Stimulated activated CD4-positive, alpha-beta T cell treated with anti-CD3 and anti-CD28 coated beads, TNF-alpha, amount 100 ng/mL, for 48 hours (primary cell): ENCODE measurements around the gene IDH3B.
"Not testable (repeated sequence)": the region's sequence is repeated elsewhere in the genome, so short reads cannot be mapped to it uniquely, and the experiment has no call there.

ENCODE experiments used
- DNase-seq, 3 donors: peaks; one replicate each; pipeline ENCODE4 v3.0.0-alpha.2; 2020; ENCODE audit warnings: low read depth in 3 of 3

Gene IDH3B

DNA sequence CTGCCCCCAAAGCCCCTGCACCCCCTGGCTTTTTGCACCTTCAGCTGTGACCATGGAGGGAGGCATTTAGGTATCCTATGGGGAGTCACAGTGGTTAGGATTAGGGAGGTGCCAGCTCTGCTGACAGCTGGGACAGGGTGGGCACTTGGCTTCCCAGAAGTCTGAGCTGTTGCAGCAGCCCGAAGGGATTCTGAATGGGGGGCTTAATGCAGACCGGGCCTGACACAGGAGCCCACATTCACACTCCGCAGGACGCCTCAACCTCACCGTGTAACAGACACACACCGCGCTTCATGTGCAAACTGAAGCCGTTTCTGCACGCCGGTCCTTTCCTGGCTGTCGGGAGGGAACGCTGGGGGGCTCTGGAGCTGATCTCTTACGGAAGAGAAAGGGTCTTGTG, 30.5 kb upstream of the IDH3B start:
- no peak for DNase-seq

DNA sequence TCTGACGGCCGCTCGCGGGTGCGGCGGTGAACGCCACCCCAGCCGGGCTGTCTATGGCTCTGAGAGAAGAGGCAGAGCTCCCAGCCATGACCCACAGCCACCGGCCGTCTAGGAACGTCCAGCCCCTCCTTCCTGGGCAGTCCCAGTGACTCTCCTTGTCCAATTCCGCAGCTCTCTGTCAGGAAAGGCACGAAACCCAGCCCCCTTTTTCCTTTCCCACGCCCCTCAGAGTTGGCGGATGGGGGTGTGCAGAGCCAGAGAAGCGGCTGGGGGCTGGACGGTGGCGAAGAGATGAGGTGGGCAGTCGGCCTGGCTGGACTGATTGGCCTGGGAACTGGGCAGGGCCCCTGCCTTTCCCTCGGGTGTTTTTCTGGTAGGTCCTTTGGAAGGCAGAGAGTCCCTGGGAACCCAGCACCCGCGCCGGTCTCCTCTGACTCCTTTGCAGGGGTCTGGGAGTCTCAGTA, 30.0 kb upstream of the IDH3B start:
- no peak for DNase-seq

DNA sequence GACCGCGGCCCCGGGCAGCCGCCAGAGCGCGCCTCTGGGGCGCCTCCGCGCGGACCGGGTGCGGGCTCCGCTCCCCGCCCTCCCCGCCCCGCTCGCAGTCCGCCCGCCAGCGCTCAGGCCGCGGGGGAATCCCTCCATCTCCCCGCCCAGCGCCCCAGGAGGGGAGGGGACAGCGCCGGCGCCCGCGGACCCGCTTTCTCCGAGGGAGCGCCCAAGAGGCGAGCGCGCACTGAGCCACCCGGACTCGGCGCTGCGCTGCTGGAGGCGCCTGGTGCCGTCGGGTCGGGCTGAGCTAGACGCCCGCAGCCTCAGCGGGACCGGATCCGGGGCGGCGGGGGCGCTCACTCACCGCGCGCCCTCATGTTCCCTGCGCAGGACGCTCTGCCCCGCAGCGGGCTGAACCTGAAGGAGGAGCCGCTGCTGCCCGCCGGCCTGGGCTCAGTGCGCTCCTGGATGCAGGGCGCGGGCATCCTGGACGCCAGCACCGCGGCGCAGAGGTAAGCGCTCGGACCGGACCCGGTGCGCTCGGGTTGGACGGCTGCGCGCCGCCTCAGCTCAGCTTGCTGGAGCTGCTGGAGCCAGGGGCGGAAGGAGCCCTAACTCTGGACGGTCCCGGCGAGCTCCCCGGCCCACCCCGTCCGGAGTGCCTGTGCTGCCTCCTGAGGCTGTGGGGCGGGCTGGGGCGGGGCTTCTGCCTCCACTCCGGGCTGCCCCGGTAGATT, 29.4 kb upstream of the IDH3B start:
- DNase-seq, result peak in 2 of 3 donors; percentile 3 to 13

DNA sequence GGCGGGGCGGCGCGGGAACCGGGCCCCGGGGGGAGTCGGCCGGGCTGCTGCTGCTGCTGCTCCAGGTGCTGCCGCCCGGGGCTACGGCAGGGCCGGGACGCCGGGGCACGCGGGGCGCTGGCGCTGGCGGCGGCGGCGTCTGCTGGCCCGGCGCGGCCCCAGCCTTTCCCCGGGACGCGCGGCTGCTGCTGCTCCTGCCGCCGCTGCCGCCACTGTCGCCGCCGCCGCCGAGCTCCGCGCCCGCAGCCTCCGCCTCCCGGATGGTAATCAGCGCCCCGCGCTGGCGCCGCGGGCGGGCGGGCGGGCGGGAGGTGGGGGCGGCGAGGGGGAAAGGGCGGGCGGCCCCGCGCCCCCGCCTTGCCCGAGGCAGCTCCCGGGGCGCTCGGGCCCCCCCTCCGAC, 28.9 kb upstream of the IDH3B start:
- no peak for DNase-seq

DNA sequence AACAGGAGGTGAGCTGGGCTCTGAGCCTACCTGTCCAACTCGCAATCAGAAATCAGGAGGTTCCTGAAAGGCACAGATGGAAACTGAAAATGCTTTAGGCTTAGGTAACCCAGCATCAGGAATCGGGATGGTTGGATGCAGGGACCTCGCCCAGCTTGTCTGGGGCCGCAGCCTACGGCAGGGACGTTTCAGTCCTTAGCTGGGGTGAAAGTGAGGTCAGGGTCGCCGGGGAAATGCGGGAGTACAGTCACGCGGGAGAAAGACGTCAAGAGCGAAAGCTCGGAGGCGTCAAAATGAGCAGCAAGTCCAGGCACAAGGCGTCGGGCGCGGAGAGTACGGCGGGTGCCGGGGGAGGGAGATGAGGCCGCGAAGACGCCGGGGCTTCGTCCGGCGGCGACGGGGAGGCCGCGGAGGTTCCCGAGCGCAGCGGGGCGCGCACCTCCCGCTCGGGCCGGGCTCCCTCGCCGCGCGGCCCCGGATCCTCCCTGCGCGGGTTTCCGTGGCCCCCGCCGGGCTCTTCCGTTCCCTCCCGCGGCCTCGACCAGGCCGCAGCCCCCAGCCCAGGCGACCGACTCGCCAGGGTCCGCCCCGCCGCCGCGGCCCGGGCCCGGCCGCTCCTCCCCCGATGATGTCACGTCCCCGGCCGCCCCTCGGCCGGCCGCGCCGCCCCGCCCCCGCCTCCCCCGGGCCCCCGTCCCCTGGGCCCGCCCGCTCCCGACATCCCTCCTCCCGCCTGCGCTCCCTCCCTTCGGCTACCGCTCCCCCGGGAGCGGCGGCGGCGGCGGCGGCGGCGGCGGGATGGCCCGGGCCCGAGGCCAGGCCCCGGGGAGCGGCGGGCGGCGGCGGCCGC, 28.2 kb upstream of the IDH3B start, which contains the start of gene EBF4:
EBF4 (plus strand) TSS at position 745 of the 850 bp plus-strand sequence. CDS start 866 bp downstream, outside the sequence.
- no peak for DNase-seq

DNA sequence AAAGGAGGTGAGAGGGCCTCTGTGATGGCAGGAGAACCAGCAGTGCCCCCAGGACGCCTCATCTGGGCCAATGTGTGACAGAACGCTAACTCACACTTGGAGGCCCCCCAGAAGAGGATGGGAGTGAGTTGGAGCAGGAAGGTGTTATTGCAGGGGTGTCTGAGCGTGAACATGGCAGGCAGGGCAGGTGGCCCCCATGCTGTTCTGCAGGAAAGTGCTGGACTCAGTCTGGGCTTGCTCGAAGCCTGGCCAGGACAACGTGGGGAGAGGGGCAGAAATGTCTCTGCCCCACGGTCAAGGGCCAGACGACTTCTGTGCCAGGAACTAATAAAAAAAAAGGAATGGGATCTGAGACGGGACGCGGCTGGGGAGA, 27.6 kb upstream of the IDH3B start:
- no peak for DNase-seq

DNA sequence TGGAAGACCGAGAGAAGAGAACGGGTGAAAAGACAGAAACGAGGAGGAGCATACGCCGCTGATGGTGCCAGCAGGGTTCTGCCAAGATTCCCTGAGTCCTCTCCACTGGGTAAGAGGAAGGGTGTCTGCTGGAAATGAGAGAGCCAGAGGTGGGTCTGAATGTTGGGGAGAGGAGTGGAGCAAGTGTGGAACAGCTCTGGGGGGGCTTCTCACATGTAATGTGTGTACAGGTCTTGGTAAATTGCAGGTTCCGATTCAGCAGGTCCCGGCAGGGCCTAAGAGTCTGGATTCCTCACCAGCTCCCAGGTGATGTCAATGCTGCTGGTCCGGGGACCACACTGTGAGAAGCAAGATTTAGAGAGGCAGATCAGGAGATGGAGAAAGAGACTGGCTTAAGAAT, 27.1 kb upstream of the IDH3B start:
- DNase-seq, result no peak

DNA sequence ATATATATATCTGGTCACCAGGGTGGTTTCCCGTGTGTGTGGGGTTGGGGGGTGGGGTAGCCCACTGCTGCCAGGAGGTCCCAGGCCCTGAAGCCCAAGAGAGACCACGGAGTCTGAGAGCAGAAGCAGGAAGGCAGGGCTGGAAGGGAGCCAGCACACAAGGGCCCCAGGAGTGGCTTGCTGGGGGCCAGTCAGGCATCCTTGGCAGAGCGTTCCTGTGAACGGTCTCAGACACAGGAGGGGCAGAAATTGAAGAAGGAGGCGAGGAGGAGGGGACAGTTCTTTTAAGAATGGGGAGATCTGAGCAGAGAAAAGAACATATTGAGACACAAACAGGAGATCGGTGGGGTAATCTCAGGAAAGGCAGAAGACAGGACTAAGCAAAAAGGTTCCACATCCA, 26.7 kb upstream of the IDH3B start:
- no peak for DNase-seq

DNA sequence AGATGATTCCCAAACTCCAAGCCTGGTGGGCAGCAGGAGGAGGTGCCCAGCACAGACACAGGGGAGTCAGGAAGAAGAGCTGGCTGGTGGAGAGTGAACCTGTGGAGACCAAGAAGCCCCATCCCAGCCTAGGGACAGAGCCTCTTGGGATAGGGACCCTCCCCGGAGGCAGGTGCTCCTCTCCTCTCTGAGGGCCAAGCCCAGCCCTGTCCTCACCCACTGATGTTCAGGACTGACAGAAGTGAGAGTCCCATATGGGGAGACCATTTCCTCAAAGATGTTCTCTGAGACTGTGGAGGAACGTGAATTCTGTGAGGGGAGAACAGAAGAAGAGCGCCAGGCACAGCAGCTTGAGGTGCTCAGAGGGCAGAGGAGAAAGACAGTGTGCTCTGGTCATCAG, 26.2 kb upstream of the IDH3B start:
- DNase-seq, result no peak

DNA sequence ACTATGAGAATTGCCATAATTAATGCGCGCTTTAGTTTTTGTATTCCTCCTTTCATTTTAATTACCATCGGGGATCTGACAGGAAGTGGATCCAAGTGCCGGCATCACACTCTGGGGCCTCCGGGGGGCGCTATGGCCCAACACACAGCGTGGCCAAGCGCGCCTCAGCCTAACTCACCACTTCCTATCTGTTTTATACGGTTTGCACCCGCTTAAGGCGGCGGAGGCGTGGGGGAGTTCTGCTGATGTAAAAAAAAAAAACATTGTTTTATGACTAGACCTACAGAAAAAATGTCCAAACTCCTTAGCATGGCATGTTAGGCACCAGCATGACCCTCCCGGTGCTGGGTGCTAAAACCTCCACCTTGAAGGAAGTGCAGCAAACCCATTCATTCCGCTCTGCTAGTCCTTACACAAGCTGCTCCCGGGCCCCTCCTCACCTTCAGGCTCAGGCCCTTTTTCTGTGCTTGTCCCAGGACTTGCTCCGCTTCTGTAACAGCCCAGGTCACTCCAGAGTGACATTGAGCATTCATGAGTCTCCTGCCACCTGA, 24.1 kb upstream of the IDH3B start:
- peak; percentile 56 to 79 (median 61) for DNase-seq

DNA sequence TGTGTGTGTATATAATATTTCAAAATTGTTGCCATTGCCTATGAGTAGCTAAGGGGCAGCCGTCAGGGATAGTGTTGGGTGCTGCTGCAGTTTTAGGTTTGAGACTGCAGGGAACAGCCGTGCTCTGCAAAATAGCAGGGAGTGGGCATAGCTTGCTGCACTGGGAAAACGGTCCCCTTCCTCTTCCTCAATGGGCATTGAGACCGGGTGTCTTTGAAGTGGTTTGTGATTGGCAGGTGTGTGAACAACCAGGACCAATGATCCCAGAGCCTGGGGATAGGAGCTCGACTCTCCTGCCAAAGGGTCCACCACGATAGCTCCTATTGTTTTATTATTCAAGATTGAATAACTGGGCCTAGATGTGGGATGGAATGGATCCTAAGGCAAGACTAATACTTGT, 23.5 kb upstream of the IDH3B start:
- no peak for DNase-seq

DNA sequence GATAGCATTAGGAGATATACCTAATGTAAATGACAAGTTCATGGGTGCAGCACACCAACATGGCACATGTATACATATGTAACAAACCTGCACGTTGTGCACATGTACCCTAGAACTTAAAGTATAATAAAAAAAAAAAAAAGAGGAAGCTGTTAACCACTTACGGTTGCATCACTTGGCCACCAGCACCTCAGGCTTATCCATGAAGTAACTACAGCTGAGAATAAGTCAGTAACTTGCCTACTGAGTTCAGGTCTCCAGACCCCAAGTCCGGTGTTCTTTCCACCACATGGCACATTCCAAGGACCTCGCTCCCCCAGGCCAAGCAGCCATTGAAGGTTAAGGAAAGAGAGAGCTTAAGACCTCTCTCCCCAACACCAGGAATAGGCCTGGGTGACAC, 20.8 kb upstream of the IDH3B start:
- not testable (repeated sequence) for DNase-seq

DNA sequence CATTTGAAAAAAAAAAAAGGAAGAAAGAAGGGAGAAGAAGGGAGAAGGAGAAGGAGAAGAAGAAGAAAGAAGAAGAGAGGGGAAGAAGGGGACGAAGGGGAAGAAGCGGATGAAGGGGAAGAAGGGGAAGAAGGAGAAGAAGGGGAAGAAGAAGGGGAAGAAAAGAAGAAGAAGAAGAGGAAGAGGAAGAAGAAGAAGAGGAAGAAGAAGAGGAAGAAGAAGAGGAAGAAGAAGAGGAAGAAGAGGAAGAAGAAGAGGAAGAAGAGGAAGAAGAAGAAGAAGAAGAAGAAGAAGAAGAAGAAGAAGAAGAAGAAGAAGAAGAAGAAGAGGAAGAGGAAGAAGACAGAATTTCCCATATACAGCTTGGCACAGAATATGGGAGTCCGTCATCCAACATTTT, 18.0 kb upstream of the IDH3B start:
- DNase-seq, result not testable (repeated sequence)

DNA sequence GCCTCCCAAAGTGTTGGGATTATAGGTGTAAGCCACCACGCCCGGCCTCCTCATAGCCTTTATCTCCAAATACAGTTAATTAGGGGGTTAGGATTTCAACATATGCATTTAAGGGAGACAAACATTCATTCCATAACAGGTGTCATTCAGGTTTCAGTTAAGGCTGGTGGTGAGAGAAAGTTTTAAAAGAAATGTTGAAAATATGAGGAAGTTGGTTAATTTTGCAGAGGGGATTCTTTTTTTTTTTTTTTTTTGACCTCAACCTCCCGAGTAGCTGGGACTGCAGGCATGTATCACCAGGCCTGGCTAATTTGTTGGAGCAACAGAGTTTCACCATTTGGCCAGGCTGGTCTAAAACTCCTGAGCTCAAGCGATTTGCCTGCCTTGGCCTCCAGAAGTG, 16.0 kb upstream of the IDH3B start:
- DNase-seq, result no peak

DNA sequence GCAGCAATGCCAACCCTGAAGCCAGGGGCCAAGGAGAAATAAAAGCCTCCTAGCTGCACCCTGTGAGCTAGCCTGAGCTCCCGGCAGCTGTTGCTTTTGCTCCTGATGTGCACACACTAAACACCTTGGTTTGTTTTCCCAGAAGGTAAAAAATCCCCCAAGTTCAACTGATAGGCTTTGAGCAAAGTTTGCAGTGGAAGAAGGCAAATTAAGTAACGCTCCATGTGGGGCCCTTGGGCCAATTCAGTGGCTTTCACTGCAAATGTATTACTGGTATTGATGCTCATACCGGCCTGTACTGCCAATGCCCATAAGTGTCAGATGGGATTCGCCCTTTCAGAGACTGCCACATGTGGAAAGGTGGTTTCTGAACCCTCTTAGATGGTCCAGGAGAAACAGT, 9.4 kb upstream of the IDH3B start:
- no peak for DNase-seq

DNA sequence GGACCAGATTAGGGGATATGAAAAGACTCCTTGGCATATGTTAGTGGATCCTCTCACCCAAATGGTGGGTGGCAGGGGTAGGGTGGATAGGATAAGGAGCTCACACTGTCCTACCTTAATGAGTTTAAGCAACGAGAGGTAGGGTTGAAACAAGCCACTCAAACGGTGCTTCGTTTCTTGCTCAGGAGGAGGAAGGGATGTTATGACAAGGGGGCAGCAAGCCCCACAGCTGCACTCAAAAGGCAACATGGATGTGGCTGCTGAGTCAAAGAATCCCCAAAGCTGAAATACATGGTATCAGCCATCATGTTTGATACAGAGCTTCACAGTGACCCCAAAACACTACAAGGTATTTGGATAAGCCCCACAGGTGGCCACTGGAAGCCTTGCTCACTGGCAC, 8.4 kb upstream of the IDH3B start:
- DNase-seq, result no peak

DNA sequence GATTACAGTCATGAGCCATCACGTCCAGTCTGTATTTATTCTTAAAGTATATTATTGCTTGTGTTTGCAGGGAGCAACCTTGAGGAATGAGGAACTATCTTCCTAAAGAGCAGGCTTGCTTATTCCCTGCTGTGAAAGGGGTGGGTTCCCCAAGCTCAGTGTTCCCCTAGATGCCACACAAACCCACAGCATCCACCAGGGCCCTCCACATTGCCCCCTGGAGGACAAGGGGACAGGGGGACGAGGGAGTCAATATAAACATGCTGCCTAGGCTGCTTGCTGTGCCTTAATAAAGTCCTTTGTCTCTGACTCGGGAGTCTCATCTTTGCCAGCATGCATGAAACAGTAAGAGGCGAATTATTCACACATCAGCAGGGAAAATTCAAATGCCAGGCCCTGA, 8.0 kb upstream of the IDH3B start:
- no peak for DNase-seq

DNA sequence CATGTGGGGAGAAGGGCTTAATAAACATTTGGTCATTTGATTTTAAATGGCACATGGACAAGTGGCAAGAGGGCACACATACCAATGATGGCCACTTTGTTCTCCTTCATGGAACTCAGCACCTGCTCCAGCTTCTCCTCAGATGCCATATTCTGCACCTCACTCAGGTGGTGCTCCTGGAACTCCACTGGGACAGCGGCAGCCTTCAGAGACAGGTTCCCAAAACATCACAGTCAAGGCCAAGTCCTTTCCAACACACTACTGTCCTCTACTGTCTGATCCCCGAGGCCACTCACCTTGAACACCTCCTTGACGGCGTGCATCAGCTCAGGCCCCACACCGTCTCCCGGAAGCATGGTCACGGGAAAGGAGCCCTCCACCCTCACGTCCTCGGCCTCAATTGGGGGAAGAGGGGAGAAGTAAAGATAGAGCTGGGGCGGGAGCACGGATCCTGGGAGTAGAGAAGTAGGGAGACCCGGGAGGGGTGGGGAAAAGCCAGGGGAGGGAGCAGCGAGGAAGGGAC, 591 bp downstream of the IDH3B start:
- no peak for DNase-seq

DNA sequence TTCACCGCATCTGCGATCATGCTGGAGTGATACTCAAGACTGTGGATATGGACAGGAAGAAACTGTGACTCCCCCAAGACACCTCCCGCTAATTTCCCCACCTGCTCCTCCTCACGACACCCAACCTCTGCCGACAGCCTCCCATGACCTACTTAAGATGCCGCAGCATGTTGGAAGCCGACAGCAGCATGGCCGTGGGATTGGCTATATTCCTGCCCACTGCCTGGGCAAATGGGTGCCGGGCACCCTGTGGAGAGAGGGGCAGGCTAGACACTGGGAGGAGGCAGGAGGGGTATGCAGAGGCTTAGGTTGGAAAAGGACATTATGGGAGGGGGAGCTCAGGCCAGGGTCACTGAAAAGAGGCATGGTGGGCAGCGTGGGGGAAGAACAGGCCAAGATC, 4.5 kb downstream of the IDH3B start:
- DNase-seq, result no peak

DNA sequence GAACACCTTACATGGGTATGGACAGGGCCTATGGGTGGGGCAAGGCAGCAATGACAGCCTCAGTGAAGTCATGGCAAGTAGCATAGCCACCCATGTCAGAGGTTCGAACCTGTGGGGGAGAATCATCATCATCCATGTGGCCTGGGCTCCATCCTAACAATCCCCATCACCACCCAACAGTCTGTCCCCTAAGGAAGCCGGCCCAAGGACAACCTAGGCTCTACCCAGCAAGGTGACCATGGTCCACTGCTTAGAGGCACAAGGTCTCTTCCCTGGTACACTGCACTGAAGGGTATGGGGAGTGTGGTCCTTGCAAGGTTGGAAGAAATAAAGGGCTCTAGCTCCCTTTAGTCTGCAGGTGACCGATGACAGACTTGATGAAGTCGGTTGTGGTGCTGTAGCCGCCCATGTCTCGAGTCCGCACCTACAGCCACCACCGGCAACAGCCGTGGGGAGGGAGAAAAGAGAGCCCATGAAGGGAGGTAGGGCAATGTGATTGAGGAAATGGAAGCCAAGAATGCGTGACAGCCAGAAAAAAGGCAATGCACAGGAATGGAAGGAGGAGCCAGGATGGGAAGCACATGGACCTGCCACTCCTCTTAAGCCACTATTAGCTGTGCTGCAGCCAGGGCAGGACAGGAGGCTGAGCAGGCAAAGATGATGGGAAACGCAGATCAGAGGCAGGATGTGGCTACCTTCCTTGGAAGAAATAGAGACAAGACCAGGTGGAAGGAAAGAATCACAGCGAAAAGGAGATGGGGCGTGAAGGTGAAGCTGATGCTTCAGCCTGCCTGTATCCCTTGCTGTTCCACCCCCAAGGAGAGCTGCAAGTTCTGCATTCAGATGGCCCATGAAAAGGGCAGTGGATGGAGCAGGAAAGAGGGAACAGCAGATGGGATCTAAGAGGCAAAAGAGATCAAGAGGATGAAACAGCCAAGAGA, 5.3 kb downstream of the IDH3B start:
- DNase-seq, result no peak

DNA sequence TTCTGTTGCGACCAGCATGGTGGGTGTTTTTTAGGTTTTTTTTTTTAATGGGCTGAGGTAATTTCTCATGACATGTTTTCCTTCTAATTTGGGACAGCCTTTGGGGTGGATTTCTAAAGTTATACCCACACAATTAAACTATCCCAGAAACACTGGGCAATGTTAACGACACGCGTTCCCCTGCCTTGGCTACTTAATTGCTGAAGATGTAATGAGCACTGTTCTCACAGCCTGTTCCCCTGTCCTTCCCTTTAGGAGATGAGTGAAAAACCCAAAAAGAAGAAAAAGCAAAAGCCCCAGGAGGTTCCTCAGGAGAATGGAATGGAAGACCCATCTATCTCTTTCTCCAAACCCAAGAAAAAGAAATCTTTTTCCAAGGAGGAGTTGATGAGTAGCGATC, 6.3 kb downstream of the IDH3B start:
- DNase-seq, result no peak
